Stimulated activated CD4-positive, alpha-beta T cell treated with anti-CD3 and anti-CD28 coated beads, Interleukin-2, amount 100 ng/mL, for 24 hours (primary cell): ENCODE data around the gene RPS15A.
"Not testable (repeated sequence)": the region's sequence is repeated elsewhere in the genome, so short reads cannot be mapped to it uniquely, and the experiment has no call there.

ENCODE experiments used
- DNase-seq, 2 donors: peaks; one replicate each; pipeline ENCODE4 v3.0.0-alpha.2; 2020

RPS15A gene

GRCh38 chr16:18740027-18740426 lies 50.1 kb downstream of the RPS15A start:
- DNase-seq, result not testable (repeated sequence)

DNA sequence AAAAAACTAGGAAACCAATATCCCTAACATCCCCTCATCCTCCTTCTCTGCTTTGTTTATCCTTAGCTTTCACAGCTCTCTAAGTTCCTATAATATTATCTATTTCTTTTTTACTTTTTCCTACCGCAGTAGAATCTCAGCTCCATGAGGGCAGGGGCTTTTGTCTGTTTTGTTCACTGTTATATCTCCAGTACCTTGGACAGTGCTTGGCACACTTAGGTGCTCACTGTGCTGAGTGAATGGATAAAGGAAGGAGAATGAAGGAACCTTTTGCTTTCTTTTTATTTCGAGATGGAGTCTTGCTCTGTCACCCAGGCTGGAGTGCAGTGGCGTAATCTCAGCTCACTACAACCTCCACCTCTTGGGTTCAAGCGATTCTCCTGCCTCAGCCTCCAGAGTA lies 51.4 kb downstream of the RPS15A start:
- not testable (repeated sequence) for DNase-seq

DNA sequence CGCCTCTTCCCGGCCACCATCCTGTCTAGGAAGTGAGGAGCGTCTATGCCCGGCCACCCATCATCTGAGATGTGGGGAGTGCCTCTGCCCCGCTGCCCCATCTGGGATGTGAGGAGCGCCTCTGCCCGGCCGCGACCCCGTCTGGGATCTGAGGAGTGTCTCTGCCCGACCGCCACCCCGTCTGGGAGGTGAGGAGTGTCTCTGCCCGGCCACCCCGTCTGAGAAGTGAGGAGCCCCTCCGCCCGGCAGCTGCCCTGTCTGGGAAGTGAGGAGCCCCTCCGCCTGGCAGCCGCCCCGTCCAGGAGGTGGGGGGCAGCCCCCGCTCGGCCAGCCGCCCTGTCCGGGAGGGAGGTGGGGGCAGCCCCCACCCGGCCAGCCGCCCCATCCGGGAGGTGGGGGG lies 55.9 kb downstream of the RPS15A start:
- not testable (repeated sequence) for DNase-seq
